ENCODE data around the gene KIF26B. TPM values are rescaled to one million over a fixed set of nuclear protein-coding genes. Genes with fewer than 3 reads are reported as not detected.

KIF26B gene
- total and polyA plus RNA-seq, 2 experiments from 2014 or later = 0.03 to 0.76 TPM

DNA sequence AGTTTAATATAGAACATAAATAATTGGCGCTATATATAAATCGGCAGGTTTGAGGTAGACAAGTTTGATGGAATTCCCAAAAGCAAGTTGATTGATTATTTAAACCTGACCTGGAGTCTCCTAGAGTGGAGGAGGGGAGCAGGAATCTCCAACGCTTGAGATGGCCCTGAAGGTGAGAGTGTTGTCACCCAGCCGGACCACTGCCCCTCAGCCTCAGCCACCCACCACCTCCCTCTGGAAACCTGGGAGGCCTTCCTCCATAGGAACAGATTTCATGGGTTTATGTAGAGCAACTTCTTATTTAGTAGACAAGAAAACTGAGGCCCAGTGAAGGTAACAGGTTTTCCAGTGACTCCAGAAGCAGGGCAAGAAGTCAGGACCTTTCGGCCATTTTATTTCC, 389.5 kb downstream of the KIF26B start (continued):
- TF ChIP-seq, protein P1, sequence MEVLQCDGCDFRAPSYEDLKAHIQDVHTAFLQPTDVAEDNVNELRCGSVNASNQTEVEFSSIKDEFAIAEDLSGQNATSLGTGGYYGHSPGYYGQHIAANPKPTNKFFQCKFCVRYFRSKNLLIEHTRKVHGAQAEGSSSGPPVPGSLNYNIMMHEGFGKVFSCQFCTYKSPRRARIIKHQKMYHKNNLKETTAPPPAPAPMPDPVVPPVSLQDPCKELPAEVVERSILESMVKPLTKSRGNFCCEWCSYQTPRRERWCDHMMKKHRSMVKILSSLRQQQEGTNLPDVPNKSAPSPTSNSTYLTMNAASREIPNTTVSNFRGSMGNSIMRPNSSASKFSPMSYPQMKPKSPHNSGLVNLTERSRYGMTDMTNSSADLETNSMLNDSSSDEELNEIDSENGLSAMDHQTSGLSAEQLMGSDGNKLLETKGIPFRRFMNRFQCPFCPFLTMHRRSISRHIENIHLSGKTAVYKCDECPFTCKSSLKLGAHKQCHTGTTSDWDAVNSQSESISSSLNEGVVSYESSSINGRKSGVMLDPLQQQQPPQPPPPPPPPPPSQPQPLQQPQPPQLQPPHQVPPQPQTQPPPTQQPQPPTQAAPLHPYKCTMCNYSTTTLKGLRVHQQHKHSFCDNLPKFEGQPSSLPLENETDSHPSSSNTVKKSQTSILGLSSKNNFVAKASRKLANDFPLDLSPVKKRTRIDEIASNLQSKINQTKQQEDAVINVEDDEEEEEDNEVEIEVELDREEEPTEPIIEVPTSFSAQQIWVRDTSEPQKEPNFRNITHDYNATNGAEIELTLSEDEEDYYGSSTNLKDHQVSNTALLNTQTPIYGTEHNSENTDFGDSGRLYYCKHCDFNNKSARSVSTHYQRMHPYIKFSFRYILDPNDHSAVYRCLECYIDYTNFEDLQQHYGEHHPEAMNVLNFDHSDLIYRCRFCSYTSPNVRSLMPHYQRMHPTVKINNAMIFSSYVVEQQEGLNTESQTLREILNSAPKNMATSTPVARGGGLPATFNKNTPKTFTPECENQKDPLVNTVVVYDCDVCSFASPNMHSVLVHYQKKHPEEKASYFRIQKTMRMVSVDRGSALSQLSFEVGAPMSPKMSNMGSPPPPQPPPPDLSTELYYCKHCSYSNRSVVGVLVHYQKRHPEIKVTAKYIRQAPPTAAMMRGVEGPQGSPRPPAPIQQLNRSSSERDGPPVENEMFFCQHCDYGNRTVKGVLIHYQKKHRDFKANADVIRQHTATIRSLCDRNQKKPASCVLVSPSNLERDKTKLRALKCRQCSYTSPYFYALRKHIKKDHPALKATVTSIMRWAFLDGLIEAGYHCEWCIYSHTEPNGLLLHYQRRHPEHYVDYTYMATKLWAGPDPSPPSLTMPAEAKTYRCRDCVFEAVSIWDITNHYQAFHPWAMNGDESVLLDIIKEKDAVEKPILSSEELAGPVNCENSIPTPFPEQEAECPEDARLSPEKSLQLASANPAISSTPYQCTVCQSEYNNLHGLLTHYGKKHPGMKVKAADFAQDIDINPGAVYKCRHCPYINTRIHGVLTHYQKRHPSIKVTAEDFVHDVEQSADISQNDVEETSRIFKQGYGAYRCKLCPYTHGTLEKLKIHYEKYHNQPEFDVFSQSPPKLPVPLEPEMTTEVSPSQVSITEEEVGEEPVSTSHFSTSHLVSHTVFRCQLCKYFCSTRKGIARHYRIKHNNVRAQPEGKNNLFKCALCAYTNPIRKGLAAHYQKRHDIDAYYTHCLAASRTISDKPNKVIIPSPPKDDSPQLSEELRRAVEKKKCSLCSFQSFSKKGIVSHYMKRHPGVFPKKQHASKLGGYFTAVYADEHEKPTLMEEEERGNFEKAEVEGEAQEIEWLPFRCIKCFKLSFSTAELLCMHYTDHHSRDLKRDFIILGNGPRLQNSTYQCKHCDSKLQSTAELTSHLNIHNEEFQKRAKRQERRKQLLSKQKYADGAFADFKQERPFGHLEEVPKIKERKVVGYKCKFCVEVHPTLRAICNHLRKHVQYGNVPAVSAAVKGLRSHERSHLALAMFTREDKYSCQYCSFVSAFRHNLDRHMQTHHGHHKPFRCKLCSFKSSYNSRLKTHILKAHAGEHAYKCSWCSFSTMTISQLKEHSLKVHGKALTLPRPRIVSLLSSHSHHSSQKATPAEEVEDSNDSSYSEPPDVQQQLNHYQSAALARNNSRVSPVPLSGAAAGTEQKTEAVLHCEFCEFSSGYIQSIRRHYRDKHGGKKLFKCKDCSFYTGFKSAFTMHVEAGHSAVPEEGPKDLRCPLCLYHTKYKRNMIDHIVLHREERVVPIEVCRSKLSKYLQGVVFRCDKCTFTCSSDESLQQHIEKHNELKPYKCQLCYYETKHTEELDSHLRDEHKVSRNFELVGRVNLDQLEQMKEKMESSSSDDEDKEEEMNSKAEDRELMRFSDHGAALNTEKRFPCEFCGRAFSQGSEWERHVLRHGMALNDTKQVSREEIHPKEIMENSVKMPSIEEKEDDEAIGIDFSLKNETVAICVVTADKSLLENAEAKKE (CRISPR knock-in tag; IDR thresholded peaks at IDR 0.05) = no peak

DNA sequence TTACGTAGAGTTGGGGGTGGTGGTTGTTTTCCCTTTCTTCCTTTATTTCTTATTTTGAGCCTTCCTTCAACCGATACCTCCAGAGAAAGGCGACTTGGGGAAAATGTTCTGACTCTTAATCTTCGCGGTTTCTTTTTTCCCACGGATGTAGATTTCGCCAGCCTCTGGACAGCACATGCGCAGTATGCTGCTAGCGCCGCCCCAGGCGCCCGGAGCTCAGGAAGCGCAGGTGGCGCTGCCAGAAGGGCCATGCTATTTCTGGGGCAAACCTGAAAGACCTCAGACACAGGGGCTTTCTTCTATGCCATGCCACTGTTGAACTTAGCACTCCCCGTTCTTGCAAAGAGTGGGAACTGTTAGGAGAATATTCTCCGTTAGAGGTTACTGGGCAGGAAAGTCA, 392.1 kb downstream of the KIF26B start:
- no peak overlapping the region for H3K4me3 Mint-ChIP-seq
- H3K27me3 Mint-ChIP-seq (ENCODE audit: insufficient read depth, low read depth, poor library complexity) = peaks cover 3% of the 10 kb centered on the region
- H3K36me3 ChIP-seq (ENCODE audit: insufficient read depth) = no peaks in the 10 kb centered on the region
- H3K79me2 ChIP-seq (replicated peaks; ENCODE audit: insufficient read depth) = no peaks in the 10 kb centered on the region
- H4K20me1 ChIP-seq (replicated peaks; ENCODE audit: insufficient read depth) = no peaks in the 10 kb centered on the region
- no peaks in the 10 kb centered on the region for H3K9me3 Mint-ChIP-seq
- no peaks in the 10 kb centered on the region for H3F3A ChIP-seq (replicated peaks; ENCODE audit: low read depth)
- H3K27me3 ChIP-seq (ENCODE audit: insufficient read depth) = no peaks in the 10 kb centered on the region
- no peak overlapping the region for H2AFZ ChIP-seq
- no peak overlapping the region for H3K4me3 ChIP-seq
- H3K27ac Mint-ChIP-seq = no peak overlapping the region
- no peak overlapping the region for H3K4me2 ChIP-seq
- H3K27ac ChIP-seq (ENCODE audit: low read depth) = no peak overlapping the region
- peaks cover 16% of the 10 kb centered on the region for H3K4me1 Mint-ChIP-seq
- peaks cover 14% of the 10 kb centered on the region for H3K4me1 ChIP-seq (ENCODE audit: insufficient read depth)
- no peaks in the 10 kb centered on the region for H3K9me2 ChIP-seq (ENCODE audit: insufficient read depth)
- no peaks in the 10 kb centered on the region; the same call in 2 of the 3 replicates for H3K36me3 Mint-ChIP-seq (ENCODE audit: low read depth)
- no peak for DNase-seq (ENCODE audit: low spot score)
- no peak for ATAC-seq
- TF ChIP-seq POLR2AphosphoS5 (IDR thresholded peaks at IDR 0.05; ENCODE audit: low read depth) (no peak), EZH2phosphoT487 (IDR thresholded peaks at IDR 0.05; ENCODE audit: unreplicated experiment) (no peak), CREB1 (CRISPR knock-in tag; IDR thresholded peaks at IDR 0.05; ENCODE audit: low read depth) (no peak)
- TF ChIP-seq, protein P1 (CRISPR knock-in tag; IDR thresholded peaks at IDR 0.05) = no peak
- TF ChIP-seq, protein P2, sequence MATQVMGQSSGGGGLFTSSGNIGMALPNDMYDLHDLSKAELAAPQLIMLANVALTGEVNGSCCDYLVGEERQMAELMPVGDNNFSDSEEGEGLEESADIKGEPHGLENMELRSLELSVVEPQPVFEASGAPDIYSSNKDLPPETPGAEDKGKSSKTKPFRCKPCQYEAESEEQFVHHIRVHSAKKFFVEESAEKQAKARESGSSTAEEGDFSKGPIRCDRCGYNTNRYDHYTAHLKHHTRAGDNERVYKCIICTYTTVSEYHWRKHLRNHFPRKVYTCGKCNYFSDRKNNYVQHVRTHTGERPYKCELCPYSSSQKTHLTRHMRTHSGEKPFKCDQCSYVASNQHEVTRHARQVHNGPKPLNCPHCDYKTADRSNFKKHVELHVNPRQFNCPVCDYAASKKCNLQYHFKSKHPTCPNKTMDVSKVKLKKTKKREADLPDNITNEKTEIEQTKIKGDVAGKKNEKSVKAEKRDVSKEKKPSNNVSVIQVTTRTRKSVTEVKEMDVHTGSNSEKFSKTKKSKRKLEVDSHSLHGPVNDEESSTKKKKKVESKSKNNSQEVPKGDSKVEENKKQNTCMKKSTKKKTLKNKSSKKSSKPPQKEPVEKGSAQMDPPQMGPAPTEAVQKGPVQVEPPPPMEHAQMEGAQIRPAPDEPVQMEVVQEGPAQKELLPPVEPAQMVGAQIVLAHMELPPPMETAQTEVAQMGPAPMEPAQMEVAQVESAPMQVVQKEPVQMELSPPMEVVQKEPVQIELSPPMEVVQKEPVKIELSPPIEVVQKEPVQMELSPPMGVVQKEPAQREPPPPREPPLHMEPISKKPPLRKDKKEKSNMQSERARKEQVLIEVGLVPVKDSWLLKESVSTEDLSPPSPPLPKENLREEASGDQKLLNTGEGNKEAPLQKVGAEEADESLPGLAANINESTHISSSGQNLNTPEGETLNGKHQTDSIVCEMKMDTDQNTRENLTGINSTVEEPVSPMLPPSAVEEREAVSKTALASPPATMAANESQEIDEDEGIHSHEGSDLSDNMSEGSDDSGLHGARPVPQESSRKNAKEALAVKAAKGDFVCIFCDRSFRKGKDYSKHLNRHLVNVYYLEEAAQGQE (IDR thresholded peaks at IDR 0.05; ENCODE audit: unreplicated experiment) = no peak
